ENCODE data around the gene GOLGA6L2. TPM values are rescaled to one million over a fixed set of nuclear protein-coding genes. Genes with fewer than 3 reads are reported as not detected.

Gene GOLGA6L2
- total RNA-seq, 4 donors from 2014 or later, result not detected

DNA sequence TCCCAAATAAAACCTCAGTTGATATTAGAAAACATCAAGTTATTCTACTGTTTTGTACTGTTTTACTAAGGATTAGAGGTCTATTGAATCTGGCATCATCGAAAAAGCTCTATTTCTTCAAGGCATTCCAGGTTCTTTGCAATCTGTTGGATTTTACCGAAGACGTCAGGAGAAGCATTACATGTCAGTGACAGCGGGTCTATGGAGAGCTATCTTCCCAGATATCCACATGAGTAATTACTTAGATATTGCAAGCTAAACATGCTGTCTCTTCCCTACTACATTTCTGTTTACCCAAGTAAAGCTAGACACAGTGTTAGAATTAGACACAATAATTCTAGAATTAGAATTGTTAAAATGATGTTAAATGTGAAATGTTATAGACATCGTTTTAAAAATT, 10.8 kb upstream of the GOLGA6L2 start:
- no peak for DNase-seq (ENCODE audit: extremely low spot score)
- Histone ChIP-seq H3K4me3 (no peak overlapping the region), H3K4me1 (no peaks in the 10 kb centered on the region), H3K36me3 (no peaks in the 10 kb centered on the region), H3K27ac (replicated peaks in 1 of 4) (no peak overlapping the region), H3K9me3 (no peaks in the 10 kb centered on the region), H3K27me3 (peaks cover 0 to 3% (median 0%) of the 10 kb centered on the region in 4 donors)
- intact Hi-C loops (cut with DNase I), result no loop called here
- no peak for TF ChIP-seq POLR2A (IDR thresholded peaks at IDR 0.05; ENCODE audit: low read depth)
- 70% methylated on average over 5 of the region's 5 CpGs for WGBS

DNA sequence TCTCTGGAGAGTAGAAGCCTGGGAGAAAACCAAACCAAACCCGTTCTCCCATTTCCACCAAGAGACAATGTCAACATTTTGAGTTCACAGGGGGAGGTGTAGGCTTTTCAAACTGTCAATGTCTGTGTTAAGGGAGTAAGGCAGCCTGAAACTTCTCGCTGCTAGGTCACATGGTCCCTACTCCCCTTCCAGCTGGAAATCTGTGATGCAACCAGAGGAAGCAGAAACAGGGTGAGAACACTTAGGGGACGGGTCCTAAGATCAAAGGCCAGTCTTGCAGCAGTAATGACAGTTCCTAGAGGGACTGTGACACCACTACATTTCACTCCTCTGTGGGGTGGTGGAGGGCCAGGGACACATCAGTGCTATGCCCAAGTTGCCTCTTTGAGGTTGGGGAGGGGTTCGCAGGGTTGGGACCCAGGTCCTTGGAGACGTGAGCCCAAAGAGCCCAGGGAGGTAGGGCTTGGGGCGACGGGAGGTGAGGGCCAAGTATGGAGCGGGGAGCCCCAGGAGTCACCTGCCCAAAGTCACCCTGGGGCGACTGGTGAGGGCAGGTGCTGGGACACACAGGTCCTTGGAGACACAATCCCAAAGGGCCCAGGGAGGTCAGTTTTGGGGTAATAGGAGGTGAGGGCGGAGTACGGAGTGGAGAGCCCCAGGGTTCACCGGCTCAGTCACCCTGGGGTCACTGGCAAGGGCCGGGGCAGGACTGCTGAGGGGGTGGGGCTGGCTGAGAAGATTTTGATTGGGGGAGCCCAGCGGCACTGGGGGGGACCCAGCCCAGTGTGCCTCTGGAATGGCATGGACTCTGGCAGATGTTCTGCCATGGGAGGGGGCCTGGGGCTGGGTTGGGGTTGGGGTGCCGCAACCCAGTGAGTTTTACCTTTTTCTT, 582 bp downstream of the GOLGA6L2 start:
- Histone ChIP-seq H3K27ac (replicated peaks in 1 of 4) (no peak overlapping the region), H3K4me1 (no peaks in the 10 kb centered on the region), H3K36me3 (no peaks in the 10 kb centered on the region), H3K4me3 (no peak overlapping the region), H3K27me3 (peaks cover 0 to 20% (median 0%) of the 10 kb centered on the region in 4 donors), H3K9me3 (no peaks in the 10 kb centered on the region)
- WGBS, result 89% methylated on average over 15 of the region's 15 CpGs
- no peak for TF ChIP-seq EP300 (IDR thresholded peaks at IDR 0.05)
- TF ChIP-seq POLR2A (IDR thresholded peaks at IDR 0.05; ENCODE audit: low read depth), result no peak
- no peak for TF ChIP-seq POLR2AphosphoS5 (IDR thresholded peaks at IDR 0.05)
- TF ChIP-seq, protein P1, sequence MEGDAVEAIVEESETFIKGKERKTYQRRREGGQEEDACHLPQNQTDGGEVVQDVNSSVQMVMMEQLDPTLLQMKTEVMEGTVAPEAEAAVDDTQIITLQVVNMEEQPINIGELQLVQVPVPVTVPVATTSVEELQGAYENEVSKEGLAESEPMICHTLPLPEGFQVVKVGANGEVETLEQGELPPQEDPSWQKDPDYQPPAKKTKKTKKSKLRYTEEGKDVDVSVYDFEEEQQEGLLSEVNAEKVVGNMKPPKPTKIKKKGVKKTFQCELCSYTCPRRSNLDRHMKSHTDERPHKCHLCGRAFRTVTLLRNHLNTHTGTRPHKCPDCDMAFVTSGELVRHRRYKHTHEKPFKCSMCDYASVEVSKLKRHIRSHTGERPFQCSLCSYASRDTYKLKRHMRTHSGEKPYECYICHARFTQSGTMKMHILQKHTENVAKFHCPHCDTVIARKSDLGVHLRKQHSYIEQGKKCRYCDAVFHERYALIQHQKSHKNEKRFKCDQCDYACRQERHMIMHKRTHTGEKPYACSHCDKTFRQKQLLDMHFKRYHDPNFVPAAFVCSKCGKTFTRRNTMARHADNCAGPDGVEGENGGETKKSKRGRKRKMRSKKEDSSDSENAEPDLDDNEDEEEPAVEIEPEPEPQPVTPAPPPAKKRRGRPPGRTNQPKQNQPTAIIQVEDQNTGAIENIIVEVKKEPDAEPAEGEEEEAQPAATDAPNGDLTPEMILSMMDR (IDR thresholded peaks at IDR 0.05), result no peak
- DNase-seq (ENCODE audit: extremely low spot score), result no peak
- intact Hi-C loops (cut with DNase I), result loop anchor here (10.0 kb wide), 1 partner anchor 52 kb away; no protein-coding TSS in a partner anchor

DNA sequence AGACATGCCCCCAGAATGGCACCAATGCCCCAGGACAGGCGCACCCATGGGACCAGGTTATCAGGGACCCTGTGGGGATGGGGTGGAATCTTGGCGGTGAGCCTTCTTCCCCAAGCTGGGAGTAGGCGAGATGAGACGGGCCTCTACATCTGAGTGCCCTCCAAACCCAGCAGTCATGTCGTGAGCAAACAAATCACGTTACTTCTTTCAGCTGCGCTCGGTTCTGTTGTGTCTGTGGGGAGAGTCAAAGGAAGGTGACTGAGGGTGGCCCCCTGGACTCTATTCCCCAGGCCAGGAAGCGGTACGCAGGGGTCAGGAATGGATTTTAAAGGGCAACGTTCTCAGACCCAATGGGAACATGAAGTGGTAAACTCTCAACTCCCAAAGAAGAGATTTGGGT, 2.8 kb downstream of the GOLGA6L2 start:
- no peak for DNase-seq (ENCODE audit: extremely low spot score)
- H3K4me3 ChIP-seq, result no peak overlapping the region
- H3K27me3 ChIP-seq, result peaks cover 0 to 20% (median 0%) of the 10 kb centered on the region in 4 donors
- 85% methylated on average over 10 of the region's 11 CpGs for WGBS
- TF ChIP-seq POLR2AphosphoS5 (IDR thresholded peaks at IDR 0.05) (no peak), EP300 (IDR thresholded peaks at IDR 0.05) (no peak), POLR2A (IDR thresholded peaks at IDR 0.05; ENCODE audit: low read depth) (no peak)
- TF ChIP-seq, protein P1 (IDR thresholded peaks at IDR 0.05), result no peak
- intact Hi-C loops (cut with DNase I), result loop anchor here (10.0 kb wide), 1 partner anchor 49 kb away; no protein-coding TSS in a partner anchor
- H3K9me3 ChIP-seq, result no peaks in the 10 kb centered on the region
- H3K36me3 ChIP-seq, result no peaks in the 10 kb centered on the region
- H3K27ac ChIP-seq (replicated peaks in 1 of 4), result no peak overlapping the region
- no peaks in the 10 kb centered on the region for H3K4me1 ChIP-seq

DNA sequence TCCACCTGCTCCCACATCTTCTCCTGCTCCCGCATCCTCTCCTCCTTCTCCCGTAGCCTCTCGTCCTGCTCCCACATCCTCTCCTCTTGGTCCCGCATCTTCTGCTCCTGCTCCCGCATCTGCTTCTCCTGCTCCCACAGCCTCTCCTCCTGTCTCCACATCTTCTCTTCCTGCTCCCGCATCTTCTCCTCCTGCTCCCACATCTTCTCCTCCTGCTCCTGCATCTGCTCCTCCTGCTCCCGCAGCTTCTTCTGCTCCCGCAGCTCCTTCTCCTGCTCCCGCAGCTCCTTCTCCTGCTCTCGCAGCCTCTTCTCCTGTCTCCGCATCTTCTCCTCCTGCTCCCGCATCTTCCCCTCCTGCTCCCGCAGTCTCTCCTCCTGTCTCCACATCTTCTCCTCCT, 5.8 kb downstream of the GOLGA6L2 start:
- H3K27me3 ChIP-seq, result peaks cover 0 to 13% (median 0%) of the 10 kb centered on the region in 4 donors
- no peaks in the 10 kb centered on the region for H3K9me3 ChIP-seq
- no peaks in the 10 kb centered on the region for H3K4me1 ChIP-seq
- no peak for DNase-seq (ENCODE audit: extremely low spot score)
- intact Hi-C loops (cut with DNase I), result loop anchor here (10.0 kb wide), 1 partner anchor 46 kb away; no protein-coding TSS in a partner anchor
- 83% methylated on average over 13 of the region's 13 CpGs for WGBS
- no peaks in the 10 kb centered on the region for H3K36me3 ChIP-seq
- no peak for TF ChIP-seq POLR2AphosphoS5 (IDR thresholded peaks at IDR 0.05)
- TF ChIP-seq, protein P1 (IDR thresholded peaks at IDR 0.05), result no peak
- no peak overlapping the region for H3K4me3 ChIP-seq
- H3K27ac ChIP-seq (replicated peaks in 1 of 4), result no peak overlapping the region

DNA sequence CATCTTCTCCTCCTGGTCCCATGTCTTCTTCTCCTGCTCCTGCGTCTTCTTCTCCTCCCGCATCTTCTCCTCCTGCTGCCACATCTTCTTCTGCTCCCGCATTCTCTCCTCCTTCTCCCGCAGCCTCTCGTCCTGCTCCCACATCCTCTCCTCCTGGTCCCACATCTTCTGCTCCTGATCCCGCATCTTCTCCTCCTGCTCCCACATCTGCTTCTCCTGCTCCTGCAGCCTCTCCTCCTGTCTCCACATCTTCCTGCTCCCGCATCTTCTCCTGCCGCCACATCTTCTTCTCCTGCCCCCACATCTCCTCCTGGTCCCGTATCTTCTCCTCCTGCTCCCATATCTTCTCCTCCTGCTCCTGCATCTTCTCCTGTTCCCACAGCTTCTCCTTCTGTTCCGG, 6.4 kb downstream of the GOLGA6L2 start:
- no peak overlapping the region for H3K4me3 ChIP-seq
- H3K4me1 ChIP-seq, result no peaks in the 10 kb centered on the region
- intact Hi-C loops (cut with DNase I), result loop anchor here (10.0 kb wide), 1 partner anchor 46 kb away; no protein-coding TSS in a partner anchor
- no peak for TF ChIP-seq POLR2A (IDR thresholded peaks at IDR 0.05; ENCODE audit: low read depth)
- no peak for TF ChIP-seq POLR2AphosphoS5 (IDR thresholded peaks at IDR 0.05)
- TF ChIP-seq, protein P1 (IDR thresholded peaks at IDR 0.05), result no peak
- 88% methylated on average over 10 of the region's 10 CpGs for WGBS
- H3K9me3 ChIP-seq, result no peaks in the 10 kb centered on the region
- DNase-seq (ENCODE audit: extremely low spot score), result no peak
- H3K36me3 ChIP-seq, result no peaks in the 10 kb centered on the region
- no peak overlapping the region for H3K27ac ChIP-seq (replicated peaks in 1 of 4)
- peaks cover 0 to 12% (median 0%) of the 10 kb centered on the region in 4 donors for H3K27me3 ChIP-seq

Measured in esophagus muscularis mucosa (tissue), 4 donors.